Measurements from ENCODE around the gene USP33. TPM values are rescaled to one million over a fixed set of nuclear protein-coding genes. Genes with fewer than 3 reads are reported as not detected.
"Not testable (repeated sequence)": the region's sequence is repeated elsewhere in the genome, so short reads cannot be mapped to it uniquely, and the experiment has no call there.

Gene USP33
- total RNA-seq, 1 donor from 2014 or later, result 24.7 TPM

DNA sequence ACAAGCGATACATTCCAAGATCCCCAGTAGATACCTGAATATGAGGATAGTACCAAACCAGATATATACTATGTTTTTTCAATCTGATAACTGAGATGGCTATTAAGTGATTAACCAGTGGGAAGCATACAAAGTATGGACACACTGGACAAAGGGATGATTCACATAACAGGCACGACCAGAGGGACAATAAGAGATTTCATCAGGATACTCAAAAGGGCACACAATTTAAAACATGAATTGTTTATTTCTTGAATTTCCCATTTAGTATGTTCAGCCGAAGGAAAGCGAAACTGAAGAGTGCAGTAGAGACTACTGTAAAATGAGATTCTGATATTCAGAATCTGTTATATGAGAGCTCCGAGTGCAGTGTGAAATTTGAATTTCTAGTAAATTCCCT is 87.8 kb downstream of the USP33 start:
- no peak for ATAC-seq

DNA sequence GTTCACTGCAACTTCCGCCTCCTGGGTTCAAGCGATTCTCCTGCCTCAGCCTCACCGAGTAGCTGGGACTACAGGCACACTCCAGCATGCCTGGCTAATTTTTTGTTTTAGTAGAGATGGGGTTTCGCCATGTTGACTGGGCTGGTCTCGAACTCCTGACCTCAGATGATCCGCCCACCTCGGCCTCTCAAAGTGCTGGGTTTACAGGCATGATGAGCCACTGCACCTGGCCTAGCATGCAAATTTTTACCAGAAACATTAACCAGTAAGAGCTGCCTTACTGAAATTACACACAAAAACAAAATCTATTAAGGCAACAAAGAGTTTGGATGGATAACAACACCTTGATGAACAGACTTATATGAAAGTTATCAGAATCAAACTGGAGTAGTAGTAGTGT is 89.3 kb downstream of the USP33 start:
- ATAC-seq, result no peak

DNA sequence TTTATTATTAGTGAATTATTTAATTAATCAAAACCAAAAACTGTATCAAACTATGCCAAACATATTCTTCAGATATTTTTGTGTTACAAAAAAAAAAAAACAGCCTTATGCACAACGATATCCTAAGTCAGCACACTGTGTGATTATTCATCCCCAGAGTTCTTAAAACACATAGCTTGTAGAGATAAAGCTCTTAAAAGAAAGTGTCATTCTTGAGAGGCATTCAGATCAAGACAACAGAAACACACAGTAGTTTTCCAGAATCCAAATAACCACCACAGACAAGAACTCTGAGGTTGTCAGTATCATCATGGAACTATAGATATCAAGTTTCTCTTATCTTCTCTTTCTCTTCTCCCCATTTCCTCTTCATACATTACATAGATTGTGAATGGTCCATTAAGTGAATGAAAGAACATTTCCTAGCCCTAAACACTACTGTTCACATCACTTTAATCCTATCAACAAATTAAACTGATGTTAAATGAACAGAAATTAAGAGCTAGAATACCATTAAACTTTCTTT is 90.7 kb downstream of the USP33 start:
- no peak for ATAC-seq

DNA sequence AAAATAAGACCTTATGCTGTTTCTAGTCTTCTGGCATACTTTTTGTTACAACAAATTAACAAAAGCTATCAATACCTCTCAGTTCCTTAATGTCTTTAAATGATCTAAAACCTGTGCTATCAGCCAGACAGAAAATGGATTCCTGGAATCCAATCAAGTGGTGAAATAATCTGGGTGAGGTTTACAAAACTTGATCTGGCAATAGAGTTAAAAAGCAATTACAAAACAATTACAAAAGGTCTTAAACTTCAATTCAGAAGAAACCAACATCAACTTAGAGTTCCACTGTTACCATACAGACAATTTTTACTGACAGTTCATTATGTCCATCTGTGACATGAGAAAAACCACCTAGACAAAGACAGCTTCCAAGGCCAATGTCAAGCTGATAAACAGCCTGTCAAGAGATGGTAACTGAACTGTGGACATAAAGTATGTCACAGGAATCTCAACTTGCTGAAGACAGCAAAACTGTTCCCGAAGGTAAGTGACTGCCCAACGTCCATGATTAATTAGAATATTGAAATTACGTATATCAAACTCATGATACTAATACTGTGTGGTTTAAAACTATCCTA is 94.6 kb downstream of the USP33 start:
- no peak for ATAC-seq

DNA sequence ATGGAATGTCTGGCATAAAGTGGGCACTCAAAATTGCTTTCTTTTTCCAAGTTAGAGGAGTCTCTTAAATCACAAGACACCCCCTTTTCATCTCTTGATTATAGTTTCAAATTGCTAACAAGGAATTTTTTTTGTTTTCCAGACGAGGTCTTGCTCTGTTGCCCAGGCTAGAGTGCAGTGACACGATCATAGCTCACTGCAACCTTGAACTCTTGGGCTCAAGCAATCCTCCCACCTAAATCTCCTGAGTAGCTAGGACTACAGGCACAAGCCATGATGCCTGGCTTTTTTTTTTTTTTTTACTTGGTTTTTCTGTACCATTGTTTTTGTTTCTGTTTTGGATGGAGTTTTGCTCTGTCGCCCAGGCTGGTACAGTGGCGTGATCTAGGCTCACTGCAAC is 98.0 kb downstream of the USP33 start:
- ATAC-seq, result no peak

DNA sequence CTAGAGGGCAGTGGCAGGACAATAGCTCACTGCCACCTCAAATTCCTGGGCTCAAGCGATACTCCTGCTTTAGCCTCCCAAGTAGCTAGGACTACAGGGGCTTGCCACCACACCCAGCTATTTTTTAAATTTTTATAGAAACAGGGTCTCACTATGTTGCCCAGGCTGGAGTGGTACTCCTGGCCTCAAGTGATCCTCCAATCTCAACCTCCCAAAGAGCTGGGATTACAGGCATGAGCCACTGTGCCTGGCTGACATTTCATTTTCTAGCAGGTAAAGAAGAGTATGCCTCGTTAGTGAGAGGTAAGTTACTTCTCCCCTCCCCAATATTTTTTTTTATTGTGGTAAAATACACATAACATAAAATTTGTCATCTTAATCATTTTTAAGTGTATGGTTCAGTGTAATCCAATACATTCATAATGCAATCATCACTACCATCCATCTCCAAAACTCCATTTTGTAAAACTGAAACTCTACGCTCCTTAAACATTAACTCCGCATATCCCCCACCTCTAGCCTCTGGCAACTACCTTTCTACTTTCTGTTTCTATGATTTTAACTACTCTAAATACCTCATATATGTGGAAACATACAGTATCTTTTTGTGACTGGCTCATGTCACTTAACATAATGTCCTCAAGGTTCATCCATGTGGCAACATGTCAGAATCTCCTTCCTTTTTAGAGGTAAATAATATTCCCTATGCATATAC is 99.6 kb downstream of the USP33 start:
- ATAC-seq, result no peak

DNA sequence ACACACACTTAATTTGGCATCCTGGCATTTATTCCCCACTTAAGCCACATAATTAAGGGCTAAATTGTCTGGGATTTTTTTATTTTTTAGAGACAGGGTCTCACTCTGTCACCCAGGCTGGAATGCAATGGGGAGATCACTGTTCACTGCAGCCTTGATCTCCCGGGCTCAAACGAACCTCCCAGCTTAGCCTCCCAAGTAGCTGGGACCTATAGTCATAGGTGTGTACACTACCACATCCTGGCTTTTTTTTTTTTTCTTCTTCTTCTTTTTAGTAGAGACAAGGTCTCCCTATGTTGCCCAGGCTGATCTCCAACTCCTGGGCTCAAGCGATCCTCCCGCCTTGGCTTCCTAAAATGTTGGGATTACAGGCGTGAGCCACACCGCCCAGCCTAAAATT is 101.4 kb downstream of the USP33 start:
- no peak for ATAC-seq

DNA sequence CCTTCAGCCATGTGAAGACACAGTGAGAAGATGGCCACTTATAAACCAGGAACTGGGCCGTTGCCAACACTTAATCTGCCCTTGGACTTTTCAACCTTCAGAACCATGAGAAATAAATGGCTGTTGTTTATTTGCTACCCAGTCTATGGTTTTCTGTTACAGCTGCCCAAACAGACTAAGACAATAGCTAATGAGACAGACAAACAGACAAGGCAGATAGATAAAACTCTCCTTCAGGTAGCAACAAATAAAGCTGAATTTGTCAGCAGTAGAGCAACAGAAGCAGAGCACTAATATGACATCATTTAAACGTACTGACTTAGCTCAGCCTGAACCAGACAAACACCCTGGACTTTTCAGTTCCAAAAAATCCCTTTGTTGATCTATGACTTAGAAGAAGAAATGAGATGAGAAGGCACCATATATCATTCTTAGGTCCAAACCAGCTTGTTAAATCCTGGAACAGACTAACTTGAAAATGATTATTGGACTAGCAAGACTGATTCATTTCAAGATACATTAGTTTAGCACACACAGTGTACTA is 104.1 kb downstream of the USP33 start:
- no peak for ATAC-seq

DNA sequence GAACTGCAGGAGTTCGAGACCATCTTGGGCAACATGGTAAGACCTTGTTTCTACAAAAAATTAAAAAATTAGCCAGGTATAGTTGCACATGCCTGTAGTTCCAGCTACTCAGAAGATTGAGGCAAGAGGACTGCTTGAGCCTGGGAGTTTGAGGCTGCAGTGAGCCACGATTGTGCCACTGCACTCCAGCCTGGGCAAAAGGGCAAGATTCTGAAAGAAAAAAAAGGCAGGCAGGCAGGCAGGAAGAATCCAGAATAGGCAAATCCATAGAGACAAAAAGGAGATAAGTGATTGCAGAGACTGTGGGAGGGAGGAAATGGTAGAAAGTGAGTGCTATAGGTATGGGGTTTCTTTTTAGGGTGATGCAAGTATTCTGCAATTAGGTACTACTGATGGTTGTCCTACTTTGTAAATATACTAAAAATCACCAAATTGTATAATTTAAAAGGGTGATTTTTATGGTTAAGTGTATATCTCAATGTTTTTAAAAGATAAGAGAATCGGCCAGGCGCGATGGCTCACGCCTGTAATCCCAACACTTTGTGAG is 106.6 kb downstream of the USP33 start:
- ATAC-seq, result no peak

DNA sequence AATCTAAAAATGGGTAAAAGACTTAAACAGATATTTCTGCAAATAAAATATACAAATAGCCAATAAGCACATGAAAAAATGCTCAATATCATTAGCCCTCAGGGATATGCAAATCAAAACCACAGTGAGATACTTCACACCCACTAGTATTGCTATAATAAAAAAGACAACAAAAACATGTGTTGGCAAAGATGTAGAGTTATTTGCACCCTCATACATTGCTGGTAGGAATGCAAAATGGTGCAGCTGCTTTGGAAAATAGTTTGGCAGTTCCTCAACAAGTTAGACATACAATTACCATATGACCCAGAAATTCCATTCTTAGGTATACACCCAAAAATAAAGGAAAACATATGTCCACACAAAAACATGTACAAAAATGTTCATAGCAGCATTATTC is 107.4 kb downstream of the USP33 start:
- no peak for ATAC-seq

DNA sequence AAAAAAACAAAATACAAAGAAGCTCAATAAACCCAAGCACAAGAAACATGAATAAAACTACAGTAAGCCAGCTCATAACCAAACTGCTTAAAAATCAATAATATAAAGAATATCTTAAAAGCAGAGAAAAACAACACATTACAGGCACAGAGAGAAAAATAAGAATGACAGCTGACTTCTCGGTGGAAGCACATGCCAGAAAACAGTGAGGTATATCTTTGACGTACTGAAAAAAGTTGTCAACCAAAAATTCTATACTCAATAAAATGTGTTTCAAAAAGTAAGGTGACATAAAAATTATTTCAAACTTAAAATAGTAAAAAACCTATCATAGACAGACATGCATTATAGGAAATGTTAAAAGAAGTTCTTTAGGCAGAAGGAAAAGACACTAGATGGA is 110.5 kb downstream of the USP33 start:
- no peak for ATAC-seq

DNA sequence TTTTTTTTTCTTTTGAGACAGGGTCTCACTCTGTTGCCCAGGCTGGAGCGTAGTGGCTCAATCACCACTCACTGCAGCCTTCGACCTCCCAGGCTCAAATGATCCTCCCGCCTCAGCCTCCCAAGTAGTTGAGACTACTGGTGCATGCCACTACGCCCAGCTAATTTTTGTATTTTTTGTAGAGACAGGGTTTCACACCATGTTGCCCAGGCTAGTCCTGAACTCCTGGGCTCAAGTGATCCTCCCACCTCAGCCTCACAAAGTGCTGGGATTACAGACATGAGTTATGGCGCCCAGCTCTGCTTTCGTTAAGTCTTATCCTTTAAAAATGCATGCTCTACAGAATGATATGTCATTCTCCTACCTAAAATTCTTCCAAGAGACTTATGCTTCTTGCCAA is 113.4 kb downstream of the USP33 start:
- ATAC-seq, result not testable (repeated sequence)

Other genes starting within 250 kb of the USP33 start
- 24.9 TPM for gene ZZZ3, start 77.2 kb downstream of the USP33 start, total RNA-seq
- gene MIGA1, start 19.8 kb upstream of the USP33 start, total RNA-seq, result 6.9 TPM
- gene NEXN, start 128.8 kb upstream of the USP33 start, total RNA-seq, result 0.52 TPM
- gene FUBP1, start 219.2 kb upstream of the USP33 start, total RNA-seq, result 41.9 TPM
- gene DNAJB4, start 245.1 kb upstream of the USP33 start, total RNA-seq, result 11.3 TPM